ENCODE data around the gene RORB.

The RORB gene

GRCh38 chr9:74513221-74513620 lies 16.1 kb downstream of the RORB start:
- DNase-seq: no peak

- DNase-seq: no peak
Observed at GRCh38 chr9:74517188-74517587, 20.1 kb downstream of the RORB start.

- DNase-seq: no peak
Observed at GRCh38 chr9:74519419-74519818, 22.3 kb downstream of the RORB start.

- no peak for DNase-seq
Observed at GRCh38 chr9:74521009-74521408, 23.9 kb downstream of the RORB start.

GRCh38 chr9:74524289-74524688 lies 27.2 kb downstream of the RORB start:
- no peak for DNase-seq

- DNase-seq: no peak
Observed at GRCh38 chr9:74526215-74526614, 29.1 kb downstream of the RORB start.

GRCh38 chr9:74527718-74528117 lies 30.6 kb downstream of the RORB start:
- DNase-seq: no peak

- no peak for DNase-seq
Observed at GRCh38 chr9:74528207-74528606, 31.1 kb downstream of the RORB start.

GRCh38 chr9:74530458-74530857 lies 33.3 kb downstream of the RORB start:
- DNase-seq: peak in 1 of 4 experiments; percentile 5

- DNase-seq: no peak
Observed at GRCh38 chr9:74533253-74533652, 36.1 kb downstream of the RORB start.

GRCh38 chr9:74534841-74535240 lies 37.7 kb downstream of the RORB start:
- DNase-seq: no peak

GRCh38 chr9:74543145-74543544 lies 46.0 kb downstream of the RORB start:
- no peak for DNase-seq

GRCh38 chr9:74551266-74551665 lies 54.1 kb downstream of the RORB start:
- DNase-seq: no peak

GRCh38 chr9:74554751-74555419 lies 57.8 kb downstream of the RORB start:
- no peak for DNase-seq

- no peak for DNase-seq
Observed at GRCh38 chr9:74555565-74555964, 58.4 kb downstream of the RORB start.

- DNase-seq: peak in 1 of 4 experiments; percentile 6
Observed at GRCh38 chr9:74556685-74557084, 59.5 kb downstream of the RORB start.

- DNase-seq: peak; percentile 32 to 75 (median 50)
Observed at GRCh38 chr9:74557571-74557970, 60.4 kb downstream of the RORB start.

- DNase-seq: no peak
Observed at GRCh38 chr9:74562611-74563010, 65.5 kb downstream of the RORB start.

- DNase-seq: peak; percentile 45 to 63 (median 50)
Observed at GRCh38 chr9:74570879-74571512, 73.9 kb downstream of the RORB start.

GRCh38 chr9:74573640-74574191 lies 76.6 kb downstream of the RORB start:
- DNase-seq: no peak

- no peak for DNase-seq
Observed at GRCh38 chr9:74576176-74576575, 79.0 kb downstream of the RORB start.

GRCh38 chr9:74577956-74578355 lies 80.8 kb downstream of the RORB start:
- peak in 1 of 4 experiments; percentile 24 for DNase-seq

GRCh38 chr9:74589576-74589975 lies 92.4 kb downstream of the RORB start:
- DNase-seq: no peak

GRCh38 chr9:74595286-74595685 lies 98.2 kb downstream of the RORB start:
- no peak for DNase-seq
